ENCODE results near the gene NAA11. TPM values are rescaled to one million over a fixed set of nuclear protein-coding genes. Genes with fewer than 3 reads are reported as not detected.

The NAA11 gene
- not detected for total RNA-seq
- polyA plus RNA-seq, result not detected
- long read RNA-seq, donor 1, result 0 reads
- long read RNA-seq, donor 2, result 0 reads
- long read RNA-seq, donor 3, result 0 reads

DNA sequence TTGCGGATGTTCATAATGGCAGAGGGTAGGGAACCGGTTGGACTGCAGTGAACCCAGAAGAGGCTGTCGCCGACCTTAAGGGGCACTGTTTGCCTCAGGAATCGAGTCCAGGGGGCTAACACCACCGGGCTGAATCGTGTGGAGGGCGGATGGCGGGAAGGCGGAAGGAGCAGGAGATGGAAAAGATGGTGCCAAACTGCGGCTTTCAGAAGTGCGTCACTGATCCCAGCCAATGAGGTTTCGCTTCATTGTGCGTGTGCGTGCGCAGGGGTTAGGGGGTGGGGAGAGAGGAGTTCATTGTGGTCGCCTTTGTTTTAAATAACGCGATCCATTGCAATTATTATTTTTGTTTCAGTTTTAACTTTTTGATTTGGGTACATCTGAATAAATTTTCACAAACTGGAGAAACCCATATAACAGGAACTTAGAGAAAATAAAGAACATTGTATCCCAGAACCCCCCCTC lies at the start of gene NAA11:
TSS of gene NAA11 (minus strand) at position 198 of the 465 bp plus-strand sequence. CDS start at position 14, 184 bp downstream.
- DNase-seq (no peak), ATAC-seq (no peak)
- Histone ChIP-seq H3K4me3 (no peak within 1 kb of the TSS), H3K27me3 (no peaks in the 10 kb centered on the region), H3K27ac (no peak within 1 kb of the TSS), H3K36me3 (no peaks in the 10 kb centered on the region), H3K9me3 (no peaks in the 10 kb centered on the region), H3K4me1 (no peaks in the 10 kb centered on the region)
- no peak for TF ChIP-seq POLR2A (IDR thresholded peaks at IDR 0.05)
- no peak for TF ChIP-seq CTCF (IDR thresholded peaks at IDR 0.05)
- WGBS, 4 donors, result 89 to 98% (median 93%) methylated on average over 19 of the region's 19 CpGs
- intact Hi-C loops (cut with DNase I), result no loop called here

- Histone ChIP-seq H3K4me1 (no peaks in the 10 kb centered on the region), H3K36me3 (no peaks in the 10 kb centered on the region), H3K27me3 (no peaks in the 10 kb centered on the region), H3K9me3 (no peaks in the 10 kb centered on the region), H3K4me3 (no peak overlapping the region), H3K27ac (no peak overlapping the region)
- intact Hi-C loops (cut with DNase I), result no loop called here
- 44 to 58% (median 49%) methylated on average over 2 of the region's 2 CpGs for WGBS, 4 donors
- TF ChIP-seq CTCF (IDR thresholded peaks at IDR 0.05) (no peak), POLR2A (IDR thresholded peaks at IDR 0.05) (no peak)
- ATAC-seq (no peak), DNase-seq (no peak)
Measured at GRCh38 chr4:79370026-79370425, 44.2 kb upstream of the NAA11 start.

- no peak overlapping the region for H3K4me3 ChIP-seq
- 89 to 95% (median 92%) methylated on average over 2 of the region's 2 CpGs for WGBS, 4 donors
- no peak for DNase-seq
- H3K27ac ChIP-seq, result no peak overlapping the region
- intact Hi-C loops (cut with DNase I), result no loop called here
- no peaks in the 10 kb centered on the region for H3K36me3 ChIP-seq
- no peak for ATAC-seq
- no peaks in the 10 kb centered on the region for H3K27me3 ChIP-seq
- H3K9me3 ChIP-seq, result no peaks in the 10 kb centered on the region
- H3K4me1 ChIP-seq, result no peaks in the 10 kb centered on the region
- no peak for TF ChIP-seq POLR2A (IDR thresholded peaks at IDR 0.05)
- no peak for TF ChIP-seq CTCF (IDR thresholded peaks at IDR 0.05)
Measured at GRCh38 chr4:79367096-79367495, 41.2 kb upstream of the NAA11 start.

GRCh38 chr4:79366422-79366821 lies 40.6 kb upstream of the NAA11 start:
- no peak overlapping the region for H3K4me3 ChIP-seq
- TF ChIP-seq CTCF (IDR thresholded peaks at IDR 0.05), result no peak
- no peak for TF ChIP-seq POLR2A (IDR thresholded peaks at IDR 0.05)
- H3K9me3 ChIP-seq, result no peaks in the 10 kb centered on the region
- ATAC-seq (no peak), DNase-seq (no peak)
- intact Hi-C loops (cut with DNase I), result no loop called here
- no peaks in the 10 kb centered on the region for H3K36me3 ChIP-seq
- no peaks in the 10 kb centered on the region for H3K4me1 ChIP-seq
- no peaks in the 10 kb centered on the region for H3K27me3 ChIP-seq
- no peak overlapping the region for H3K27ac ChIP-seq
